Keratinocyte (primary cell): ENCODE data around the gene SLC22A8.

Experiments used
- CTCF ChIP-seq, 3 experiments: IDR thresholded peaks in 1 of 3; conservative IDR thresholded peaks in 1 of 3; optimal IDR thresholded peaks in 1 of 3; 2 replicates in 2 of 3; 3 replicates in 1 of 3; pipeline versions ENCODE3 to v1.5.1; 2011; ENCODE audit warnings: low read length in 3 of 3, mild to moderate bottlenecking in 3 of 3, moderate library complexity in 2 of 3, control low read depth in 1 of 3, inconsistent platforms in 1 of 3; ENCODE audit not compliant: insufficient read depth in 2 of 3; ENCODE audit errors: extremely low read depth in 1 of 3
- EZH2 ChIP-seq: IDR thresholded peaks from one replicate; pipeline ENCODE4 v1.6.1; 2012; ENCODE audit warnings: inconsistent platforms, mild to moderate bottlenecking, low read length, moderate library complexity

GRCh38 chr11:62983536-62984199 lies 32.0 kb downstream of the SLC22A8 start:
- TF ChIP-seq CTCF (optimal IDR thresholded peaks at IDR 0.05 in 1 of 3, IDR thresholded peaks at IDR 0.05 in 1 of 3, conservative IDR thresholded peaks at IDR 0.05 in 1 of 3; ENCODE audit: extremely low read depth in 1 of 3, insufficient read depth in 2 of 3, low read length in 3 of 3) (no peak), EZH2 (no peak)
